Mesendoderm (in vitro differentiated cells): ENCODE data around the gene SIVA1.

Experiments
- DNase-seq: peaks from one replicate; pipeline ENCODE4 v3.0.0; 2013
- H2AK5ac ChIP-seq: 2 replicates; pipeline ENCODE4 v1.6.1; 2013; ENCODE audit warnings: low read length, inconsistent platforms
- H2BK120ac ChIP-seq: 2 replicates; pipeline ENCODE4 v1.6.1; 2013; ENCODE audit warnings: low read depth, mild to moderate bottlenecking, low read length, moderate library complexity, mixed read lengths
- H2BK15ac ChIP-seq: replicated peaks from 2 replicates; pipeline ENCODE4 v1.6.1; 2013; ENCODE audit warnings: low read depth, mild to moderate bottlenecking, moderate library complexity
- H2BK5ac ChIP-seq: 2 replicates; pipeline ENCODE4 v1.6.1; 2013; ENCODE audit warnings: low read length, inconsistent platforms
- H3K18ac ChIP-seq: 2 replicates; pipeline ENCODE4 v1.6.1; 2013; ENCODE audit warnings: mild to moderate bottlenecking, low read length, mixed read lengths
- H3K23ac ChIP-seq: one replicate; pipeline ENCODE4 v1.6.1; 2013; ENCODE audit warnings: low read length
- H3K27ac ChIP-seq: 2 replicates; pipeline ENCODE4 v1.5.1; 2013; ENCODE audit warnings: low read depth, mild to moderate bottlenecking, inconsistent platforms, low read length, moderate library complexity
- H3K27me3 ChIP-seq: 2 replicates; pipeline ENCODE4 v1.6.1; 2013; ENCODE audit warnings: low read length, control low read depth, mild to moderate bottlenecking, inconsistent platforms; ENCODE audit not compliant: insufficient read depth, poor library complexity
- H3K36me3 ChIP-seq: 2 replicates; pipeline ENCODE4 v1.6.1; 2013; ENCODE audit warnings: low read length, inconsistent platforms; ENCODE audit not compliant: control insufficient read depth, insufficient read depth
- H3K4ac ChIP-seq: one replicate; pipeline ENCODE4 v1.6.1; 2013; ENCODE audit warnings: low read depth, mild to moderate bottlenecking, low read length, moderate library complexity
- H3K4me1 ChIP-seq: 2 replicates; pipeline ENCODE4 v1.6.1; 2013; ENCODE audit warnings: low read depth, low read length, inconsistent platforms; ENCODE audit not compliant: control insufficient read depth
- H3K4me2 ChIP-seq: 2 replicates; pipeline ENCODE4 v1.6.1; 2013; ENCODE audit warnings: low read length
- H3K4me3 ChIP-seq: 2 replicates; pipeline ENCODE4 v1.5.1; 2013; ENCODE audit warnings: mild to moderate bottlenecking, low read length
- H3K56ac ChIP-seq: one replicate; pipeline ENCODE4 v1.6.1; 2013; ENCODE audit warnings: low read length
- H3K79me1 ChIP-seq: 2 replicates; pipeline ENCODE4 v1.6.1; 2013; ENCODE audit warnings: low read length, inconsistent platforms
- H3K79me2 ChIP-seq: 2 replicates; pipeline ENCODE4 v1.6.1; 2013; ENCODE audit warnings: mild to moderate bottlenecking, low read length; ENCODE audit not compliant: control insufficient read depth, insufficient read depth
- H3K9ac ChIP-seq: 2 replicates; pipeline ENCODE4 v1.6.1; 2013; ENCODE audit warnings: low read length, inconsistent platforms
- H4K5ac ChIP-seq: one replicate; pipeline ENCODE4 v1.6.1; 2013; ENCODE audit warnings: low read length
- H4K8ac ChIP-seq: one replicate; pipeline ENCODE4 v1.6.1; 2013; ENCODE audit warnings: low read depth, mild to moderate bottlenecking, control low read depth, low read length, moderate library complexity
- WGBS: extraction: QIAGEN DNeasy Blood & Tissue Kit; methylation state at CpG from one replicate; pipeline ENCODE4 v1.1.7; 2013; ENCODE audit warnings: low lambda C conversion rate, missing lambda C conversion rate; ENCODE audit not compliant: insufficient coverage; ENCODE audit errors: extremely low coverage; 5-methylcytosine and 5-hydroxymethylcytosine counted together

SIVA1 gene

DNA sequence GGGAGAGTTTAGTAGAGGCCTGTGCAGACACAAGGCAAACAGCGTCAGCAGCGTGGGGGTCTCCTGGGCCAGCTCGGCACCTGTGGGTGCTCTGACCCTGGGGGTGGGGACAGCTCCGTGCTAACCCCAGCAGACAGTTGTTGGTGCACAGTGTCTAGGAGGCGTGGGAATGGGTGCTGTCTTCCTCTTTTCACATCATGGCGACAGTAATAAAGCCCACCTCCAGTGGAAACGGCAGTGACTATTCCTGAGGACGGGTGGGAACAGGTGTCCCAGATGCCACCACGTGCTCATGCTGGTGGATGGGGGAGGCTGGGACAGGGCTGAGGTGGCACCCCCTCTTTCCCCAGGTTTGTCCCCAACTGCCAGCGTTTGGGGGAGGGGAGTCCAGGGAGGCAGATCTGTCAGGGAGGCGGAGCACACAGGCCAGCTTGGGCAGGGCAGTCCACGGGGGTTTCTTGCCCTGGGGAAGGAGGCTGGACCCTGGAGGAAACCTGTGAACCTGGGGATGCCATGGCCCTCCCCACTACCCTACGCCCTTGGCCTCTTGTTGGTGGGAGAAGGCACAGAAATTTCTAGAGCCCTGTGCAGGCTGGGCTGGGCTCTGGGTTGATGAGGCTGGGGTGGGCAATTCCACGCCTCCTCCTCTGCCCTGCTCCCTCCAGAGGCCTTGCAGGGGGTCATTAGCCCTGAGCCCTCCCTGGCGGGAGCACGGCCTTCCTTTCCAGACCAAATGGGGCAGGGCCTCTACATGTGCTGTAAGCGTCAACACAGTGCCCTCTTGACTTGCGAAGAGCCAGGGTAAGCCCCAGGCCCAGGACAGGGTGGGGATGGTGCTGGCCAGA lies 51.8 kb downstream of the SIVA1 start:
- Histone ChIP-seq H2BK5ac (no peak overlapping the region), H3K4me2 (no peak overlapping the region), H4K8ac (no peak overlapping the region), H3K4me3 (no peak overlapping the region), H4K5ac (no peak overlapping the region), H3K27ac (no peak overlapping the region), H3K4me1 (no peaks in the 10 kb centered on the region), H3K18ac (no peak overlapping the region), H3K36me3 (no peaks in the 10 kb centered on the region), H3K79me1 (no peaks in the 10 kb centered on the region), H3K4ac (no peak overlapping the region), H2AK5ac (no peak overlapping the region), H2BK120ac (no peak overlapping the region), H3K56ac (no peak overlapping the region), H3K79me2 (no peaks in the 10 kb centered on the region), H3K23ac (no peak overlapping the region), H2BK15ac (no peak overlapping the region), H3K9ac (no peak overlapping the region), H3K27me3 (peaks cover 5% of the 10 kb centered on the region)
- WGBS, result no CpG with 5 or more reads among the region's 18 CpGs
- no peak for DNase-seq

DNA sequence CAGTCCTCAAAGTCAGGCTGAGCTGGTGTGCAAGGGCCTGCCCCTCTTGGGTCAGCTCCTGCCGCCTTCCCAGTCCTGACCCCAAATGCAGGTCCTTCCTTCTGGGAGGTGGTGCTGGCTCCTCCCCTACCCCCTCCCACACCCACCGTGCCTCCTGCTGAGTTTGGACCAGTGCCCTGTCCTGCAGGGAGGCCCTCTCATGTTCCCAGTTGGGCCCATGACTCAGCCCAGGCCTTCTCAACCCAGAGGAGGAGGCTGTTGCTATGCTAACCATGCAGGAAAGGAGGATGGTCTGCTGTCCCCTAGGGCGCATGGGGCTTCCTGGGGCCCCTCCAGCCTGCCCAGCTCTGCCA lies 52.4 kb downstream of the SIVA1 start:
- WGBS, result no CpG with 5 or more reads among the region's 3 CpGs
- H2AK5ac ChIP-seq, result no peak overlapping the region

DNA sequence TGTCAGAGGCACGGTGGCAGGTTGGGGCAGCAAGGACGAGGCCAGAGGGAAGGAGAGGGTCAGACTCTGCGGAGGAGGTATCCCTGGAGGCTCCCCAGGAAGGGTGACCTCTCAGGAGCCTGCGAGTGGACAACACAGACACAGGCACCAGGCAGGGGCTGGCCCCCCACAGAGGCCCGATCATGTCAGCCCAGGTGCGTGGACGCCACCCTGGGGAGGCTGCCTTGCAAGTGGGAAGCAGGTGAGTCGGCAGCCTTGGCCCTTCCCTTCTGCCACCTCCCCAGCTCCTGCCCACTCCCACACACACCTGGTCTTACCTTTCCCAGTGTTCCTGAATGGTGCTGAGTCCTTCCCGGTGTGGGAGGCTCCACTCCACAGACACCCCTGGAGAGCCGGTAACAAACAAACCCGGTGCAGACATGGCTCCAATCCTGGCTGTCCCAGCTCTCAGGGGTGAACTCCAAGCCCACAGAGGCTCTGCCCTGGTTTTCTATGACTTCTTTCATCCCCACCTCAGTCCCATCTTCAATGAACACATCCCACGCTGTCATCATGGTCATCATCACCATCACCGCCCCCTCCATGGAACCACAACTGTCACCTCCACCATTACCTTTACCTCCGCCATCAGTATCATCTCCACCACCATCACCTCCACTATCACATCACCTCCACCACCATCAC lies 53.1 kb downstream of the SIVA1 start:
- DNase-seq, result no peak
- Histone ChIP-seq H3K27ac (no peak overlapping the region), H3K79me1 (no peaks in the 10 kb centered on the region), H3K23ac (no peak overlapping the region), H4K8ac (no peak overlapping the region), H3K4ac (no peak overlapping the region), H3K27me3 (peaks cover 5% of the 10 kb centered on the region), H3K9ac (no peak overlapping the region), H2BK5ac (no peak overlapping the region), H2BK120ac (no peak overlapping the region), H3K56ac (no peak overlapping the region), H3K4me2 (no peak overlapping the region), H2AK5ac (no peak overlapping the region), H3K18ac (no peak overlapping the region), H3K4me3 (no peak overlapping the region), H2BK15ac (no peak overlapping the region), H3K4me1 (no peaks in the 10 kb centered on the region), H3K79me2 (no peaks in the 10 kb centered on the region), H4K5ac (no peak overlapping the region), H3K36me3 (no peaks in the 10 kb centered on the region)
- WGBS, result no CpG with 5 or more reads among the region's 14 CpGs

More for the DNA sequence above, 52.4 kb downstream of the SIVA1 start:
- H3K9ac ChIP-seq, result no peak overlapping the region
- H3K79me2 ChIP-seq, result no peaks in the 10 kb centered on the region
- H3K4me1 ChIP-seq, result no peaks in the 10 kb centered on the region
- no peak overlapping the region for H4K5ac ChIP-seq
- H3K4me3 ChIP-seq, result no peak overlapping the region
- no peak overlapping the region for H3K4me2 ChIP-seq
- H2BK15ac ChIP-seq, result no peak overlapping the region
- H3K27ac ChIP-seq, result no peak overlapping the region
- H3K18ac ChIP-seq, result no peak overlapping the region
- H2BK5ac ChIP-seq, result no peak overlapping the region
- H4K8ac ChIP-seq, result no peak overlapping the region
- H3K27me3 ChIP-seq, result peaks cover 5% of the 10 kb centered on the region
- no peak overlapping the region for H3K56ac ChIP-seq
- DNase-seq, result no peak
- H3K4ac ChIP-seq, result no peak overlapping the region
- H3K79me1 ChIP-seq, result no peaks in the 10 kb centered on the region
- H2BK120ac ChIP-seq, result no peak overlapping the region
- no peaks in the 10 kb centered on the region for H3K36me3 ChIP-seq
- no peak overlapping the region for H3K23ac ChIP-seq

DNA sequence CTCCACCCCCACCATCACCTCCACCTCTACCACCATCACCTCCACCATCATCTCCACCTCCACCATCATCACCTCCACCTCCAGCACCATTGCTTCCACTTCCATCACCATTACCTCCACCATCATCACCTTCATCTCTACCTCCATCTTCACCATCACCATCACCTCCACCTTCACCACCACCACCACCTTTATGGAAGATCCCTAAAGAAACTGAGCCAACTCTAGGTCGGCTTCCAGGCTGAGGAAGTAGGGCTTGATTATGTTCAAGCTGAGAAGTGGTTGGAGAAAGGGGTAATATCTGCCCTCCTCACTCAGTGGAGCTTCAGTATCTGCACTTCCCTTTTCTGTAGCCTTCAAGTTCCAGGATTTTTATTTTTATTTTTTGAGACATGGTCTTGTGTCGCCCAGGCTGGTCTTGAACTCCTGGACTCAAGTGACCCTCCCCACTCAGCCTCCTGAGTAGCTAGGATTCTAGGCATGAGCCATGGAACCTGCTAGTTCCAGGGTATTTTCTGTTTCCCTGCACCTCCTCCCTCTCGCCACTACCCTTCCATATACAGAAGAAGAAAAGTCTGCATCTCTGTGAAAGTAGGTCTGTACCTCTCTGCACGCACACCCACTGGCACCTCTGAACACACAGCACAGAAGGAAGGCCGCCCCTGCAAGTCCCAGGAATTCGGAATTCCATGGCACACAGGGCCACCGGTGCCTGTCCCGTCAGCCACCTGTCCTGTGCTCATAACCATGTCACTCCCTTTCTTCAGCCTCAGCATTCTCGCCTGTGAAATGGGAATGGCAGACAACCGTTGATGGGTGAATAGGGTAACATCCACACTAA lies 53.9 kb downstream of the SIVA1 start:
- Histone ChIP-seq H3K9ac (no peak overlapping the region), H2BK5ac (no peak overlapping the region), H3K36me3 (no peaks in the 10 kb centered on the region), H2BK15ac (no peak overlapping the region), H4K5ac (no peak overlapping the region), H2AK5ac (no peak overlapping the region), H3K27me3 (no peaks in the 10 kb centered on the region), H4K8ac (no peak overlapping the region), H3K4me3 (no peak overlapping the region), H3K27ac (no peak overlapping the region), H3K23ac (no peak overlapping the region), H3K56ac (no peak overlapping the region), H3K79me2 (no peaks in the 10 kb centered on the region), H3K4me2 (no peak overlapping the region), H3K79me1 (no peaks in the 10 kb centered on the region), H3K4me1 (no peaks in the 10 kb centered on the region), H3K4ac (no peak overlapping the region), H2BK120ac (no peak overlapping the region), H3K18ac (no peak overlapping the region)
- no peak for DNase-seq
- no CpG with 5 or more reads among the region's 10 CpGs for WGBS

DNA sequence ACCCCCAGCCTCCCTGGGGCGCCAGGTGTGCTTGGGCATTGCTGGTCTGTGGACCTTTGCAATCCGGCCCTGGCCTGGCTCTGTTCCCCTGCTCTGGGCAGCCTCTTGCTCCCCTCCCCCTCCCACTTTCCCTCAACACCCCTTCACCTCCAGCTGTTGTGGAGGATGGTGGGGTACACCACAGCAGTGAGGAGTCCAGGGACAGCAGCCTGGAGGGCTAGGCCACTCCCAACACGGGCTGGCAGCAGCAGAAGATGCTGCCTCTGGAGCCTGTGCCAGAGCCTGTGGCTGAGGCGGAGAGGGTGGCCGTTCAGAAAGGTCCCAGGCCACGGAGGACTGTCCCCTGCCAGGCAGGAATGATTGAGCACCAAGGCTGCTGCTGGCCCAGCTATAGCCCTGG lies 55.5 kb downstream of the SIVA1 start:
- Histone ChIP-seq H2BK15ac (no peak overlapping the region), H3K36me3 (no peaks in the 10 kb centered on the region), H2AK5ac (no peak overlapping the region), H3K23ac (no peak overlapping the region), H3K56ac (no peak overlapping the region), H3K4ac (no peak overlapping the region), H3K27me3 (no peaks in the 10 kb centered on the region), H2BK5ac (no peak overlapping the region), H3K4me1 (no peaks in the 10 kb centered on the region), H3K4me3 (no peak overlapping the region), H3K27ac (no peak overlapping the region), H3K79me2 (no peaks in the 10 kb centered on the region), H4K8ac (no peak overlapping the region), H3K9ac (no peak overlapping the region), H3K79me1 (no peaks in the 10 kb centered on the region), H3K4me2 (no peak overlapping the region), H4K5ac (no peak overlapping the region), H3K18ac (no peak overlapping the region), H2BK120ac (no peak overlapping the region)
- no peak for DNase-seq
- WGBS, result no CpG with 5 or more reads among the region's 6 CpGs
